GM15510 (cell line): ENCODE data around the gene RNF182.

ENCODE experiments used
- POLR2A ChIP-seq: IDR thresholded peaks from 3 replicates; pipeline ENCODE4 v1.6.1; 2011; ENCODE audit warnings: borderline replicate concordance; ENCODE audit not compliant: insufficient read length; ENCODE audit errors: extremely low read depth

Gene RNF182

DNA sequence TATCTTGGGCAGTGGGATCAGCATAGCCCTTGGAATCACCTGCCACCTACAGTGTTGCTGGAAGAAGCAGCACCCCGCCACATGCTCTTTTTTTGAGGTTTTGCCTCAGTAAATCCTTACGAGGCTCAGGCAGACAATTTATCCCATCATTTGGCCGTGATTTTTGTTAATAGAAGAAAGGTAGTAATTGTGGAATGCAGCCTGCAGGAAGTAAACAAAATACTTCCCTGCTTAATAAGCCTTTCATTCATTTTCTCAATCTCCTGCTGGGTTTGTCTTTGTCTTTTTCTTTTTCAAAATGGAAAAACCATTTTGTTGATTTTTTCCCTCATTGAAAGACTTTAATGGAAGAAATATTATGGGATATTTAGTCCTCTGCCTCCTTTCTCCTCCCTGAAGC lies 99.1 kb downstream of the RNF182 start:
- no peak for TF ChIP-seq POLR2A

DNA sequence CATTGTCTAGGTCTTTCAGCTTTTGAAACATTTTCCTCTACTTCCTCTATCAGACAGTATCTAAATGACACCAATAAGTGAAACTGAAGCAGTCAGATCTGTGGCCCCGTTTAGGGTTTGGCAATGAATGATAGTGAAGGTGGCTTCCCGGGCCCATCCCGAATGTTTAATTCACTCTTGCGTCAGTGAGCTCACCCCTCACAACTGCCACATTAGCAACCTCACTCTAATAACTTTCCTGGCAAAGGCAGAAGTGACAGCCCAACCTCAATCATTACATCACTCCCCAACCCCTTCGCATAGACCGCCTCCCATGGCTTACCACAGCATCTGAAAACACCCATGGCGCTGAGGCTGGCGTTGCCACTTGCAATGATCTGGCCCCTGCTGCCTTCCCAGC lies 100.4 kb downstream of the RNF182 start:
- TF ChIP-seq POLR2A = no peak

DNA sequence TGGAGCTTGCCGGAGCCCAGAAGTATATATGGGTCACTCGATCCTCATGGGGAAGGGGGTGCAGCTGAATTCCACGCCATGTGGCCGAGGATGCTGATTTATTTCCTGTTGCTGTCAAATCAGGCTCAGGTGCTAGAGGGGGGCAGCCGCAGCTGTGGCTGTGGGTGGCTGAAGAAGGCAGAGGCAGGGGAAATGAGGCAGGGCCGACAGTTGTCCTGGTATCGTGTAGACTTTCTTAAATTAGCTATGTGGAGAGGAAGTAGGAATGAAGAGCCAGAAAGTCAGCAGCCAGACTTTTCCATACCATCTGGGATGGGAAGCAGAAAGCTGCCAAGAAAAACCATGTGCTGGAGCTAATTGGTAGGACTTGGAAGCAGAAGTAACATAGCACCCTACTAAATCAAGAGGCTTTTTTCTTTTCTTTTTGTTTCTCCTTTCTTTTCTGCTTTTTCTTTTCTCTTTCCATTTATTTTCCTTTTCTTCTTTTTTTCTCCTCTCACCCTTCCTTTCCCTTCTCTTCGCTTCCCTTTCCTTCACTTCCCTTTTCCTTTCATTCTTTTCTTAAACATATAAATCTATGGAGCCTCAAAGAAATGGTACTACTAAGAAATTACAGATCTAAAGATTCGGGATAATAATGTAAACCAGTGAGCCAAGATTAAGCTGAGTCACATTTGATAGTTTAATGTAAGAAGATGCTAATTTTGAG lies 102.2 kb downstream of the RNF182 start:
- no peak for TF ChIP-seq POLR2A

GRCh38 chr6:14028631-14029030 lies 103.9 kb downstream of the RNF182 start:
- TF ChIP-seq POLR2A = no peak

GRCh38 chr6:14029605-14030004 lies 104.9 kb downstream of the RNF182 start:
- TF ChIP-seq POLR2A = no peak
